Prostate gland (tissue), 2 donors: ENCODE data around the gene HARS2.

ENCODE experiments used
- POLR2AphosphoS5 ChIP-seq: sonication (generic); formaldehyde crosslinking; IDR thresholded peaks from one replicate; pipeline ENCODE4 v1.6.1; 2017; ENCODE audit warnings: antibody characterized with exemption
- TF ChIP-seq, protein P1 (sequence below), 4 experiments: fragments of 200-600 bp in 2 of 4; fragments of 450-650 bp in 2 of 4; sonication (generic) in 2 of 4; IDR thresholded peaks; 1 replicate in 3 of 4; 2 replicates in 1 of 4; pipeline ENCODE4 v1.5.1; 2016 to 2019; ENCODE audit warnings: antibody characterized with exemption in 4 of 4, mild to moderate bottlenecking in 2 of 4, moderate library complexity in 2 of 4

DNA sequence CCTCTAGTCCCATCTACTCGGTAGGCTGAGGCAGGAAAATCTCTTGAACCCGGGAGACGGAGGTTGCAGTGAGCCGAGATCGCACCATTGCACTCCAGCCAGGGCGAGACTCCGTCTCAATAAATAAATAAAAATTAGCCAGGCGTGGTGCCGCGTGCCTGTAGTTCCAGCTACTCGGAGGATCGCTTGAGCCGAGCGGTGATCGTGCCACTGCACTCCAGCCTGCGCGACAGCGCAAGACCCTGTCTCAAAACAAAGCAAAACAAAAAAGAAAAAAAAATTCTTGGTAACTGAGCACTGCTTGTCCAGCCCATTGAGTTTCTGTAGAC is 27.3 kb upstream of the HARS2 start:
- TF ChIP-seq, protein P1, sequence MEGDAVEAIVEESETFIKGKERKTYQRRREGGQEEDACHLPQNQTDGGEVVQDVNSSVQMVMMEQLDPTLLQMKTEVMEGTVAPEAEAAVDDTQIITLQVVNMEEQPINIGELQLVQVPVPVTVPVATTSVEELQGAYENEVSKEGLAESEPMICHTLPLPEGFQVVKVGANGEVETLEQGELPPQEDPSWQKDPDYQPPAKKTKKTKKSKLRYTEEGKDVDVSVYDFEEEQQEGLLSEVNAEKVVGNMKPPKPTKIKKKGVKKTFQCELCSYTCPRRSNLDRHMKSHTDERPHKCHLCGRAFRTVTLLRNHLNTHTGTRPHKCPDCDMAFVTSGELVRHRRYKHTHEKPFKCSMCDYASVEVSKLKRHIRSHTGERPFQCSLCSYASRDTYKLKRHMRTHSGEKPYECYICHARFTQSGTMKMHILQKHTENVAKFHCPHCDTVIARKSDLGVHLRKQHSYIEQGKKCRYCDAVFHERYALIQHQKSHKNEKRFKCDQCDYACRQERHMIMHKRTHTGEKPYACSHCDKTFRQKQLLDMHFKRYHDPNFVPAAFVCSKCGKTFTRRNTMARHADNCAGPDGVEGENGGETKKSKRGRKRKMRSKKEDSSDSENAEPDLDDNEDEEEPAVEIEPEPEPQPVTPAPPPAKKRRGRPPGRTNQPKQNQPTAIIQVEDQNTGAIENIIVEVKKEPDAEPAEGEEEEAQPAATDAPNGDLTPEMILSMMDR (IDR thresholded peaks at IDR 0.05), result no peak
- TF ChIP-seq POLR2AphosphoS5, result no peak
